ENCODE measurements around the gene CYB5A.

The CYB5A gene

DNA sequence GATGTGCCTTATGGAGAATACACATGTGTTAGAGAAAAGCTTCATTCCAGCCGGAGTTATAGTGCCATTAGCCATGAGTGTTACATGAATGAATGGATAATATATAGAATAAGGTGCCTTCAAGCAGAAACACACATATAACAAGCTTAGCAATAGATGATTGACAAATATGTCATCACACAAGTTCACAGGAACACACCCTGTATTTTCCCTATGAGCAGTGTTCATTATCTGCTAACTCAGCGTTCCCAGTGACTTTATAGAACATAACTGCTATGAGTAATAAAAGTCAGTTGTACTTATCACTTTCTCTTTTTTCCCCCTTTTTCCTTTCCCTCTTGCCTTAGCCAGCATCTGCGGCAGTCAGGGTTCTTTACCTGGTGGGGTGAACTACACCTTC is 78.3 kb downstream of the CYB5A start:
- DNase-seq (ENCODE audit: low spot score), result no peak

DNA sequence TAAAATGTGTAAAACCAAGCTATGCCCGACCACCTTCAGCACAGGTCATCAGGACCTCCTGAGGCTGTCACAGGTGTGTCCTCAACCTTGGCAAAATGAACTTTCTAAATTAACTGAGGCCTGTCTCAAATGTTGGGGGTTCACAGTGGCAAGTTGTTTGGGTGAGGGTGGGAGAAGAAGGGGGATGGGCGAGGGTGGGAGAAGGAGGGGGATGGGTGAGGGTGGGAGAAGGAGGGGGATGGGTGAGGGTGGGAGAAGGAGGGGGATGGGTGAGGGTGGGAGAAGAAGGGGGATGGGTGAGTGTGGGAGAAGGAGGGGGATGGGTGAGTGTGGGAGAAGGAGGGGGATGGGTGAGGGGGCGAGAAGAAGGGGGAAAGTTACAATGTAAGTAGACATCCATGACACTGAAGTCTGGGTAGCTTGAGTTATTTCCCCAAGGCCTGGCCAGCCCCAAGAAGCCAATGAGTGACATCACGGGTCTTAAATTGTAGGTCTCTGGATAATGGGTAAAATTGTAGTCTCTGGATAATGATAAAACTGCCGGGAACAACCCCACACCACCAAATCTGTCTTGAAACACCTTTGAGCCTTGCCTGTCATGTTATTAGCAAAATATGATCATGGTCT is 87.1 kb downstream of the CYB5A start:
- DNase-seq (ENCODE audit: low spot score), result no peak

DNA sequence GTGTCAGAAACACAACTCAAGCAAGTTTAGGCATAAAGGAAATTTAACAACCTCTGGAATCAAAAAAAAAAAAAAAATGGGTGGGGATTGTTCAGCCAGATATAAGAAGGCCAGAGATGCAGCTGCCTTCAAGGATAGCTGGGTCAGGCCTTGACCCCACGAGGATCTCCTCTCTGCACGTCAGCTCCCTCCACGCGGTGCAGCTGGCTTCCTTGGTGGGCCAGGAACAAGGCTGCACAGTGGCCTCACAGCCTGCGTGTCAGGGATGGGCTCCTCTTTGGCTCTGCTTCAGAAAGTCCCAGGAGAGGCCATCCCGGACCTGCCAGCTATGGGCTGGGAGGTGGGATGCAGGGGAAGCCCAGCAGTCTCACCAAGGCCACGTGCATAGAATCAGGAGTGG is 88.0 kb downstream of the CYB5A start:
- no peak for DNase-seq (ENCODE audit: low spot score)
